ENCODE data around the gene SOHLH1. TPM values are rescaled to one million over a fixed set of nuclear protein-coding genes. Genes with fewer than 3 reads are reported as not detected.

Gene SOHLH1
- total RNA-seq, 1 donor from 2014 or later: not detected

DNA sequence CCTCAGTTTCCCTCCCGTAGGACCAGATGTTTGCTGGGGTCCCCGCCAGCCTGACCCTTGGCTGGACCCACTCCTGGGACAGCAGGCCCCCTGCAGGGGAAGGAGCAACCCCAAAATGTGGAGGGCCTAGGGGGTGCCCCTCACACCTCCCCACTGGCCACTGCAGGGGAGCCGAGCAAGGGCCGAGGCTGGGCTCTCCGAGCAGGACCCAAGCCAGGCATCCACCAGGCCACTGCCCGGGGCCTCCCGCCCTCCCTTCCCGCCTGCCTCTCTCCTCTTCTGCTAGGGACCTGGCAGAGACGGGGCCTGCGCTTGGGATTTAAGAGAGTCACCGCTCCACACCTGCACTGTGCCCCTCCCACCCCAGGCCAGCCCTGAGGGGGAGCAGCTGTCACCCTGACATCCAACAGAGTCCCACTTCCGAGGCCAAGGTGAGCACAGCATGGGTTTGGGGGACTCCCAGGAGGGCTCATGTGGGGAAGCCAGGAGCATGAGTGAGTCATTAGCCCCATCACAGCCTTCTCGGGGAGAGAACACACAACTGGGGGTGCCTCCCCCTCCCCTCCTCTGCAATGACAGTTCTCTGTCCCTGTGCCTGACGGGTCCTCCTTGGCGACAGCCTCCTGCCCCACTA lies 15.8 kb downstream of the SOHLH1 start:
- DNase-seq (ENCODE audit: low read depth, low spot score): no peak
- H3K4me3 Mint-ChIP-seq: no peak overlapping the region
- H3K27ac Mint-ChIP-seq (ENCODE audit: unreplicated experiment): no peak overlapping the region
- H3K27me3 Mint-ChIP-seq (ENCODE audit: low read depth): peaks cover 8% of the 10 kb centered on the region
- no peaks in the 10 kb centered on the region for H3K9me3 Mint-ChIP-seq
- TF ChIP-seq, protein P1, sequence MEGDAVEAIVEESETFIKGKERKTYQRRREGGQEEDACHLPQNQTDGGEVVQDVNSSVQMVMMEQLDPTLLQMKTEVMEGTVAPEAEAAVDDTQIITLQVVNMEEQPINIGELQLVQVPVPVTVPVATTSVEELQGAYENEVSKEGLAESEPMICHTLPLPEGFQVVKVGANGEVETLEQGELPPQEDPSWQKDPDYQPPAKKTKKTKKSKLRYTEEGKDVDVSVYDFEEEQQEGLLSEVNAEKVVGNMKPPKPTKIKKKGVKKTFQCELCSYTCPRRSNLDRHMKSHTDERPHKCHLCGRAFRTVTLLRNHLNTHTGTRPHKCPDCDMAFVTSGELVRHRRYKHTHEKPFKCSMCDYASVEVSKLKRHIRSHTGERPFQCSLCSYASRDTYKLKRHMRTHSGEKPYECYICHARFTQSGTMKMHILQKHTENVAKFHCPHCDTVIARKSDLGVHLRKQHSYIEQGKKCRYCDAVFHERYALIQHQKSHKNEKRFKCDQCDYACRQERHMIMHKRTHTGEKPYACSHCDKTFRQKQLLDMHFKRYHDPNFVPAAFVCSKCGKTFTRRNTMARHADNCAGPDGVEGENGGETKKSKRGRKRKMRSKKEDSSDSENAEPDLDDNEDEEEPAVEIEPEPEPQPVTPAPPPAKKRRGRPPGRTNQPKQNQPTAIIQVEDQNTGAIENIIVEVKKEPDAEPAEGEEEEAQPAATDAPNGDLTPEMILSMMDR (conservative IDR thresholded peaks at IDR 0.05): no peak
- no peaks in the 10 kb centered on the region for H3K36me3 Mint-ChIP-seq (ENCODE audit: low read depth)
- H3K4me1 Mint-ChIP-seq: no peaks in the 10 kb centered on the region

DNA sequence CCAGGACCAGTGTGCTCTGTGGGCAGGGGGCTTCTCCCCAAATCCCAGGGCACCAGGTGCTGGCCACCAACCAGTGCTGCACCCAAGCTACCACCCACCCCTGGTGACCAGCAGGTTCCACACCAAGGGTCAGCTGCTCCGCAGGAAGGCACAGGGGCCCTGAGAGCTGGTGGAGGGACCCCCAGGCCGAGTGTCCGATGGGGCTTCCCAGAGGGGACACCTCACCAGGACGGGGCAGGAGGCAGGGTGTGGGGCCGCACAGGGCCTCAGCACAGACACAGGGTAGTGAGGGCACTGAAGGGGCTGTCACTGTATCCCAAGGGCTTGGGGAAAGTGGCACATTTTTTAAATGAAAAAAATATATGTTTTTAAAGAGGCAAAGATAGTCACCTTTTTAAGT lies 18.1 kb downstream of the SOHLH1 start:
- H3K4me3 Mint-ChIP-seq: no peak overlapping the region
- no peak overlapping the region for H3K27ac Mint-ChIP-seq (ENCODE audit: unreplicated experiment)
- no peaks in the 10 kb centered on the region for H3K36me3 Mint-ChIP-seq (ENCODE audit: low read depth)
- peaks cover 8% of the 10 kb centered on the region for H3K27me3 Mint-ChIP-seq (ENCODE audit: low read depth)
- TF ChIP-seq, protein P1 (conservative IDR thresholded peaks at IDR 0.05): no peak
- no peak for DNase-seq (ENCODE audit: low read depth, low spot score)
- no peaks in the 10 kb centered on the region for H3K4me1 Mint-ChIP-seq
- no peaks in the 10 kb centered on the region for H3K9me3 Mint-ChIP-seq

DNA sequence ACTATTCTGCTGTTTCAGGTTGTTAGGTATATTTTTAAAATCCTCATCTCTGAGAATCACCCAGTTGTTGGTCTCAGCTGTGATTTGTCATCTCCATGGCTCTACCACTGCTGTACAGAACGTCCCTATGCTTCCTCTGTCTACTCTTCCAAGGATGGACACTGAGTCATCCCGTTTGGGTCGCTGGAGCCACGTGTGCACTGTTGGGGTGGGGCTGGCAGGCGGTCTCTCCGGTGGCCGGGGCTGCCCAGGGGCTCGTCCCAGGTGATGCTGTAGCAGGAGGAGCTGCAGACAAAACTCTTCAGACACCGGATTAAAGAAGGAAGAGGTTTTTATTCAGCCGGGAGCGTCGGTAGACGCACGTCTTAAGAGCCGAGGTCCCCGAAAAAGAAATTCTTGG lies 19.2 kb downstream of the SOHLH1 start:
- Mint-ChIP-seq H3K27me3 (ENCODE audit: low read depth) (peaks cover 8% of the 10 kb centered on the region), H3K9me3 (no peaks in the 10 kb centered on the region), H3K4me1 (no peaks in the 10 kb centered on the region), H3K36me3 (ENCODE audit: low read depth) (no peaks in the 10 kb centered on the region), H3K4me3 (no peak overlapping the region), H3K27ac (ENCODE audit: unreplicated experiment) (no peak overlapping the region)
- TF ChIP-seq, protein P1 (conservative IDR thresholded peaks at IDR 0.05): no peak
- DNase-seq (ENCODE audit: low read depth, low spot score): no peak

DNA sequence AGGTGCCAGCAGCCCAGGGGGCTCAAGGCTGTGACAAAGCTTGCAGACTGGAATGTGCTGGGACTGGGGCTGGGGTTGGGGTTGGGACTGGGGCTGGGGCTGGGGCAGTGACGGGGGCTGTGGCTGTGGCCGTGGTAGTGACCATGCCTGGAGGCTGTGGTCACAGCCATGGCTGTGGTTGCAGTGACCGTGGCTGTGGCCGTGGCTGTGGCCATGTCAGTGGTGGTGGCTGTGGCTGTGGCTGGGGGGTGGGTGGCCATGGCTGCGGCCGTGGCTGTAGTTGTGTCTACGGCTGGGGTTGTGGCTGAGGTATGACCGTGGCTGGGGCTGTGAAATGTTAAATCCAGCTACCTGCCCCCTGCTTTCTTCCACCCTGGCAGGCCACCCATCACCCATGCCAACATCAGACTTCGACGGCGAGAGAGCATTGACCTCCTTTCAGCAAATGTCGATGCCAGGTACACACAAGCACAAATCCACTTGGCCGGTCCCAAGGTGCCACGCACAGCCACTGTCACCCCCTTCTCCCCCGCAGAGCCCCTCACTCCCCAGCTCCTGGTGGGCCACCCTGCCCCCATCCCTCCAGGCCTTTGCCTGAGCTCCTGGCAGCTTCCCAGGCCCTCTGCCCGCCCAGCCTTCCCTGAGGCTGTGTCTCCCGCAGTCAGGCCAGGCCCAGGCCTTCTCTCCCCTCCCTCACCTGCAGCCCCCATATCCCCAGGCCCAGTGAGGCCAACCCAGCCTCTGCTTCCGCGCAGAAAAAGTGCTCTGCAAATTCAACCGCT lies 20.9 kb downstream of the SOHLH1 start:
- Mint-ChIP-seq H3K9me3 (no peaks in the 10 kb centered on the region), H3K27ac (ENCODE audit: unreplicated experiment) (no peak overlapping the region)

DNA sequence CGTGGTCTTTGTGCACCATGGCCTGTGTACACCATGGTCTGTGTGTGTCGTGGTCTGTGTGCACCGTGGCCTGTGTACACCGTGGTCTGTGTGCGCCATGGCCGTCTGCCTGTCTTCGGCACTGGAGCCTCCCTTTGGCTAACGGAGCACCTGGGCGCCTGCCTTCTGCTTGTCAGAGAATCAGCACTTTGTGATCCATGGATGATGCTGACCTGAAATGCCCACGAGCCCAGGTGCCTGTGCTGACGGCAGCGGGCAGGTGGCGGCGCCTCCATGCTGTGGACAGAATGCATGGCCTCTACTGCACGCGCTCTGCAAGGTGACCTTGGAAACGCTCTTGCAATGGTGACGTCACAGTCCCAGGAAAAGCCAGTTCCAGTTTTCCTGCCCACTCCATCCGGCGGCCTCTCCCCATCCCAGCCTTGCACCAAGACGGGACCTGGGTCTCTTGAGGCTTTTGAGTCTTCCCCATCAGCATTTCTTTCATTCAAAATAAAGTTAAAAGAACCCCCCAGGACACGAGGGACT lies 21.6 kb downstream of the SOHLH1 start:
- Mint-ChIP-seq H3K4me1 (no peaks in the 10 kb centered on the region), H3K4me3 (no peak overlapping the region), H3K9me3 (no peaks in the 10 kb centered on the region), H3K36me3 (ENCODE audit: low read depth) (no peaks in the 10 kb centered on the region), H3K27ac (ENCODE audit: unreplicated experiment) (no peak overlapping the region), H3K27me3 (ENCODE audit: low read depth) (peaks cover 11% of the 10 kb centered on the region)
- no peak for DNase-seq (ENCODE audit: low read depth, low spot score)
- TF ChIP-seq, protein P1 (conservative IDR thresholded peaks at IDR 0.05): no peak

More for the DNA sequence above, 20.9 kb downstream of the SOHLH1 start:
- Mint-ChIP-seq H3K27me3 (ENCODE audit: low read depth) (peaks cover 11% of the 10 kb centered on the region), H3K36me3 (ENCODE audit: low read depth) (no peaks in the 10 kb centered on the region), H3K4me3 (no peak overlapping the region), H3K4me1 (no peaks in the 10 kb centered on the region)
- no peak for DNase-seq (ENCODE audit: low read depth, low spot score)
- TF ChIP-seq, protein P1 (conservative IDR thresholded peaks at IDR 0.05): no peak
